Lung (tissue), 12 donors: Measurements from ENCODE around the gene ADGRV1. TPM values are rescaled to one million over a fixed set of nuclear protein-coding genes. Genes with fewer than 3 reads are reported as not detected.

Experiments used
- ATAC-seq: fragments of 200-7000 bp; cut with Tn5 transposase; one replicate; pipeline ENCODE4 v1.9.1; 2020; ENCODE audit warnings: moderate number of reproducible peaks; ENCODE audit not compliant: insufficient read depth, low FRiP score
- DNase-seq, 3 donors: peaks; one replicate each; pipeline ENCODE4 v3.0.0-alpha.2; 2013 to 2017
- H3K27ac ChIP-seq, 2 donors: one replicate each; pipeline ENCODE4 v1.5.1; 2013; ENCODE audit warnings: mild to moderate bottlenecking in 2 of 2, moderate library complexity in 2 of 2, control low read depth in 1 of 2, inconsistent platforms in 1 of 2, low read depth in 1 of 2, low read length in 1 of 2
- H3K27me3 ChIP-seq, 3 donors: one replicate each; pipeline ENCODE4 v1.5.1; 2013; ENCODE audit warnings: low read length in 2 of 3; ENCODE audit not compliant: control insufficient read depth in 3 of 3, insufficient read depth in 3 of 3
- H3K36me3 ChIP-seq, 4 donors: one replicate each; pipeline ENCODE4 v1.5.1; 2013; ENCODE audit warnings: low read length in 4 of 4, mild to moderate bottlenecking in 1 of 4, moderate library complexity in 1 of 4; ENCODE audit not compliant: control insufficient read depth in 4 of 4, insufficient read depth in 4 of 4
- H3K4me1 ChIP-seq, 5 donors: one replicate each; pipeline ENCODE4 v1.5.1; 2013; ENCODE audit warnings: low read length in 5 of 5, mild to moderate bottlenecking in 2 of 5, moderate library complexity in 1 of 5; ENCODE audit not compliant: control insufficient read depth in 5 of 5, insufficient read depth in 5 of 5
- H3K4me3 ChIP-seq: one replicate; pipeline ENCODE4 v1.5.1; 2013; ENCODE audit warnings: mild to moderate bottlenecking, control low read depth, moderate library complexity
- H3K9ac ChIP-seq, 2 donors: one replicate each; pipeline ENCODE4 v1.5.1; 2013; ENCODE audit warnings: low read length in 2 of 2, control low read depth in 1 of 2; ENCODE audit not compliant: insufficient read depth in 1 of 2
- H3K9me3 ChIP-seq, 4 donors: one replicate each; pipeline ENCODE4 v1.5.1; 2013; ENCODE audit warnings: low read length in 3 of 4, mild to moderate bottlenecking in 1 of 4, moderate library complexity in 1 of 4; ENCODE audit not compliant: control insufficient read depth in 4 of 4, insufficient read depth in 3 of 4
- CTCF ChIP-seq: IDR thresholded peaks from 2 replicates; pipeline ENCODE4 v1.5.1; 2012; ENCODE audit warnings: mild to moderate bottlenecking; ENCODE audit errors: control extremely low read depth, extremely low read depth
- WGBS, 2 donors: extraction: QIAGEN DNeasy Blood & Tissue Kit; methylation state at CpG; one replicate each; pipeline ENCODE4 v1.1.7; 2013; 5-methylcytosine and 5-hydroxymethylcytosine counted together
- polyA plus RNA-seq, 2 donors: library from polyadenylated mRNA; stranded (reverse); fragments of 200-250 nt; gene quantifications; one replicate each; pipeline ENCODE4 v1.2.1, GENCODE V29; 2013
- total RNA-seq, 2 donors: library from RNA; depleted of rRNA in 1 of 2; stranded (reverse); fragments of >200 nt in 1 of 2; gene quantifications; one replicate each; pipeline ENCODE4 v1.2.1, GENCODE V29; 2014 to 2021
- donor health status: control.
- donor health status: control.
- donor health status: Bipolar disorder and iron deficiency.
- donor health status: healthy.
- donor health status: DM: yes; HTN: yes; CAD: no.

ADGRV1 gene
- total and polyA plus RNA-seq, 4 donors = 3.6 to 66.2 (median 28.2) TPM

DNA sequence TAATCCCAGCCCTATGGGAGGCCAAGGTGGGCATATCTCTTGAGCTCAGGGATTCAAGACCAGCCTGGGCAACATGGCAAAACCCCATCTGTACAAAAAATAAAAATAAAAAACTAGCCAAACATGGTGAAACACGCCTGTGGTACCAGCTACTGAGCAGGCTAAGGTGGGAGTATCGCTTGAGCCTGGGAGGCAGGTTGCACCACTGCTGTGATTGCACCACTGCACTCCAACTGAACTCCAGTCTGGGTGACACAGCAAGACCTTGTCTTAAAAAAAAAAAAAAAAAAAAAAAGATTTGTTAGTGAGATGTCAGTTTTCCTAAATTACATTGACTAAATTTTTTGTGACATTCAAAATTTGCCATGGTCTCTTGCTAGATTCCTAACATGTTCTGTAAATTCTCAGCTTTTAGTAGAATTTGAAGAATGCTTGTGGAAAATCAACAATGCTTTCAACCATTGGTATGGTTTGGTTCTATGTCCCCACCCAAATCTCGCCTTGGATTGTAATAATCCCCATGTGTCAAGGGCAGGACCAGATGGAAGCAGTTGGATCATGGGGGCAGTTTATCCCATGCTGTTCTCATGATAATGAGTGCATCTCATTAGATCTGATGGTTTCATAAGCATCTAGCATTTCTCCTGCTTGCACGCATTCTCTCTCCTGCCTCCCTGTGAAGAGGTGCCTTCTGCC lies 588.5 kb downstream of the ADGRV1 start:
- H3K27me3 ChIP-seq = no peaks in the 10 kb centered on the region
- peaks cover 0 to 31% (median 8%) of the 10 kb centered on the region in 5 donors for H3K4me1 ChIP-seq
- WGBS, 2 donors = 65 to 90% methylated on average over 4 of the region's 4 CpGs
- no peaks in the 10 kb centered on the region for H3K9me3 ChIP-seq
- H3K4me3 ChIP-seq = no peak overlapping the region
- H3K9ac ChIP-seq = no peak overlapping the region
- TF ChIP-seq CTCF = no peak
- no peak for DNase-seq
- no peak for ATAC-seq
- H3K27ac ChIP-seq = no peak overlapping the region
- no peaks in the 10 kb centered on the region for H3K36me3 ChIP-seq

GRCh38 chr5:91150234-91150633 lies 591.6 kb downstream of the ADGRV1 start:
- no peak overlapping the region for H3K27ac ChIP-seq
- no peak overlapping the region for H3K4me3 ChIP-seq
- H3K9ac ChIP-seq = no peak overlapping the region
- no peak for TF ChIP-seq CTCF
- no peaks in the 10 kb centered on the region for H3K9me3 ChIP-seq
- WGBS, 2 donors = 61 to 69% methylated on average over 1 of the region's 1 CpG
- DNase-seq (no peak), ATAC-seq (no peak)
- H3K27me3 ChIP-seq = no peaks in the 10 kb centered on the region
- H3K36me3 ChIP-seq = no peaks in the 10 kb centered on the region
- peaks cover 0 to 22% (median 8%) of the 10 kb centered on the region in 5 donors for H3K4me1 ChIP-seq

GRCh38 chr5:91150636-91151035 lies 592.0 kb downstream of the ADGRV1 start:
- Histone ChIP-seq H3K36me3 (no peaks in the 10 kb centered on the region), H3K4me3 (no peak overlapping the region), H3K9ac (no peak overlapping the region), H3K9me3 (no peaks in the 10 kb centered on the region), H3K27ac (no peak overlapping the region), H3K27me3 (no peaks in the 10 kb centered on the region), H3K4me1 (peaks cover 0 to 20% (median 8%) of the 10 kb centered on the region in 5 donors)
- DNase-seq (no peak), ATAC-seq (no peak)
- TF ChIP-seq CTCF = no peak

- no peak overlapping the region for H3K4me3 ChIP-seq
- 39 to 57% methylated on average over 2 of the region's 2 CpGs for WGBS, 2 donors
- DNase-seq (peak; percentile 75 to 90 (median 83)), ATAC-seq (peak; percentile 86)
- TF ChIP-seq CTCF = no peak
- no peaks in the 10 kb centered on the region for H3K36me3 ChIP-seq
- H3K27ac ChIP-seq = no peak overlapping the region
- no peaks in the 10 kb centered on the region for H3K9me3 ChIP-seq
- H3K4me1 ChIP-seq = peaks cover 0 to 9% (median 4%) of the 10 kb centered on the region in 5 donors
- H3K27me3 ChIP-seq = no peaks in the 10 kb centered on the region
- H3K9ac ChIP-seq = no peak overlapping the region
Observed at GRCh38 chr5:91151947-91152346, 593.4 kb downstream of the ADGRV1 start.
